NK-92 (cell line): ENCODE measurements around the gene THUMPD1.
"Not testable (repeated sequence)": the region's sequence is repeated elsewhere in the genome, so short reads cannot be mapped to it uniquely, and the experiment has no call there.

Experiments
- DNase-seq: peaks from one replicate; lab custom pipeline; 2025; ENCODE audit not compliant: unreplicated experiment; lab: John Stamatoyannopoulos, UW

THUMPD1 gene

DNA sequence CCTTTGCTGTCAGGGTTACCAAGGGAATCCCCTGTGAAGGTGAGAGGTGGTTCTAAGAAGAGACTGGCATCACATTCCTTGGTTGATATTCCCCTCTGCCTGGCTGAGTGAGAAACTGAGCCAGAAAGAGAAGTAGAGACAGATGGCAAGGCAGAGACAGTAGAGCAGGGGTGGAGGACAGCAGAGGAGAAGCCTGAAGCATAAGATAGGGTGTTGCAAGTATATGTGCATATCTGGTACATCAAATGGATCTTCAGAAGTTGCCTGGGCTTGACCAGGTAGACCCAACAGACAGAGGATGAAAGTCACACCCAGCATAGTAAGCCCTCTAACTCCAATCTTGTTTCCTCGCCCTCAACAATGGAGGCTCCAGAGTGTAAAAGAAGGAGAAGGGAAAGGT is 7.9 kb upstream of the THUMPD1 start:
- DNase-seq = no peak

DNA sequence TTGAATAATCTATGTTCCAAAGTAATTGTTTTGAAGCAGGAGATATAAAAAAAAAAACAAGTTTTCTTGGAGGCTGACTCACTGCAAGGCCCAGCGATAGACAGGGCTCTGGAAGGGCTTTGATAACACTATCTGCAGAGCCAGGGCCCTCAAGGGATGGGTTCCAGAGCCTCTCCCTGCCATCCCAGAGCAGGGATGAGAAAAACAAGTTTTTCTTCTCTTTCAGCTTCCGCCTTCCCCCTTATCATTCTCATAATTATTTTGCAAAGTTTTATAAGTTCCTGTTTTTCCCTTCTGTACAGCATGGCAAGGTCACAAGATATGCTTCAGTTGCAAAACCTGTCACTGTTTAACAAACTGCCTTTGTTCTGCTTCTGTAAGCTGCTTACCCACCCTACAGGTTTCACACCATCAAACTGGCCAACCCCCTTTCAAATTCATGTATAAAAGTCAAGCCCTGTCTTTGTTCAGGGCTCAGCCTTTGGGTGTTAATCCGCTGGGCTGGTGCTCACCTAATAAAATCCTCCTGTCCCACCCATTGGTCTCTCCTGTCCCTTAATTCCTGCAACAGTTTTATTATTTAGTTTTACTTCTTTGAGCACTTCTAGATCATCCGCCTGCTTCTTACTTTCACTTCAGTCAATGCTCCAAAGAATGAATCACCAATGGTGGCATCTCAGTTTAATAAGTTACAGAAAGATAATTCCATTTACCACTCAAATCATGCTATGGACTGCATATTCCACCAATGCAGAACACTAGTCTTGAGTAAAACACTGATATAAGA is 5.6 kb upstream of the THUMPD1 start:
- no peak for DNase-seq

DNA sequence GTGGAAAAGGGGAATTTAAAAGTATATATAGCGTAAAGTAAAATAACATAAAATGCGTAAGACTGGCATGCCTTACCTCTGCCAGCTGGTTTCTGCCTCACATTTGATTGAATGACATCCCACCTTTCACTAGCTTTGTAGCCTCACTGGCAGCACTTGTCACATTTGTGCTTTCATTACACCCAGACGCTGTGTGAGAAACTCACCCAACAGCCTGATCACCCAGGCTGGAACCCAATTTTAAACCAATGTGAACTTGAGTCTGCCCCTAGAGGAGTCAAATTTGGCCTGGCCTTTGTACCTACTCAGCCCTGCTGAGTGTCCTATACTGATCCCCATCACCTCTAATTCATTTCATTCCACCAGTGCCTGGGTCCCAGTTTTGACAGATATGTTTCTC is 4.8 kb upstream of the THUMPD1 start:
- no peak for DNase-seq

DNA sequence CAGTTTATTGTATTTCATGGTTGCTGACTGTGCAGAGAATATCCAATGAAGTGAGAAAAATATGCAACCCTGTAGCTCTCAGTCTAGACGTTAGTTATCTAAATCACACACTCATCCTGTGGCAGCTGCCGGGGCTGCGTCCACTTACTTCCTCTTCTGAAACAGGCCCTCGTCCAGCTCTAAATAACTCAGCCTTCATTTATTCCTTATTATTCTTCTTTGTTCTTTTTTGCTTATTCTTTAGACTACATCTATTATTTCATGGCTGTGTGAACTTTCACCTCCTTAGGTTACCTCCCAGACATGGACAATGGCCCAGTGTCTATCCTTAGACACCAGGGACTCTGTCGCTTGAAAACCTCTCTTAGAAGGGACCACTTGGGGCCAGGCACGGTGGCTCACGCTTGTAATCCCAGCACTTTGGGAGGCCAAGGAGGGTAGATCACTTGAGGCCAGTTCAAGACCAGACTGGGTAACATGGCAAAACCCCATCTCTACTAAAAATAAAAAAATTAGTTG is 3.4 kb upstream of the THUMPD1 start:
- DNase-seq = no peak

DNA sequence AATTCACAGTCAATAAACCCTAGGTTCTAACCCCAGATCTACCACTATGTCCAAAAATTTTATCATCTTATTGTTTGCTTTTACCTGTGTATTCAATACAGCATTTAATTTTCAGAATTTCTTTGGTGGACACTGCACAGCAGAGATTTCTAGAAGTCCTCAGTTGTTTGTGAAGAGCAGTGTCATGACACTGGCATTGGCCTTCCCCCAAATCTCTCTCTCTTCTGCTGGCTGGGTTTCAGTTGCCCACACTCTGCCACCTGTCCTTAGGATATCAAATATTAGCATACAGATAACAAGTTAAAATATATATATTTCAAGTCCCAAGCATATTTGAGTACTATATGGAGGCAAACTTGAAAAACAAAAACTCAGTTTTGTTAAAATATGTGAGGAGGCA is 2.0 kb upstream of the THUMPD1 start:
- no peak for DNase-seq

DNA sequence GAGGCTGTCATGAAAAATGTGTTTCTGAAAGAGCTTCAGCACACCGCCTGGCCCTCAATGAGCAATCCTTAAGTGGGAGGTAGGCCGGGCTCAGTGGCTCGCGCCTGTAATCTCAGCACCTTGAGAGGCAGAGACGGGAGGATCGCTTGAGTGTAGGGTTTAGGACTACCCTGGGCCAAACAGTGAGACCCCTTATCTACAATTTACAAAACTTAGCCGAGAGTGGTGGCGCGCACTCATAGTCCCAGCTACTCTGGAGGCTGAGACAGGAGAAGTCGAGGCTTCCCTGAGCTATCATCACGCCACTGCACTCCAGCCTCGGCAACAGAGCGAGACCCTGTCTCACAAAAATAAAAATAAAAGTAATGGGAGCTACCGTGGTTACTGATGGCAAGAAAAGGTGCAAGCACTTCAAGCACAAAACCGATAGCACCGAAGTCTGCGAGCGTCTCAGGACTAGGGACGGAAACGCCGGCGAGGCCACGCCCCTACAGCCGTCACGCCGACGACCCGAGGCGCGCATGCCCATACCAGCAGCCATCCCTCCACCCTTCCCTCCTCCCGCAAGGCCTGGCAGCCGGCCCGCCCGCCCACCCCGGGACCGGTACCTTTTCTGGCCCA is 607 bp downstream of the THUMPD1 start:
- peak; percentile 15 for DNase-seq

DNA sequence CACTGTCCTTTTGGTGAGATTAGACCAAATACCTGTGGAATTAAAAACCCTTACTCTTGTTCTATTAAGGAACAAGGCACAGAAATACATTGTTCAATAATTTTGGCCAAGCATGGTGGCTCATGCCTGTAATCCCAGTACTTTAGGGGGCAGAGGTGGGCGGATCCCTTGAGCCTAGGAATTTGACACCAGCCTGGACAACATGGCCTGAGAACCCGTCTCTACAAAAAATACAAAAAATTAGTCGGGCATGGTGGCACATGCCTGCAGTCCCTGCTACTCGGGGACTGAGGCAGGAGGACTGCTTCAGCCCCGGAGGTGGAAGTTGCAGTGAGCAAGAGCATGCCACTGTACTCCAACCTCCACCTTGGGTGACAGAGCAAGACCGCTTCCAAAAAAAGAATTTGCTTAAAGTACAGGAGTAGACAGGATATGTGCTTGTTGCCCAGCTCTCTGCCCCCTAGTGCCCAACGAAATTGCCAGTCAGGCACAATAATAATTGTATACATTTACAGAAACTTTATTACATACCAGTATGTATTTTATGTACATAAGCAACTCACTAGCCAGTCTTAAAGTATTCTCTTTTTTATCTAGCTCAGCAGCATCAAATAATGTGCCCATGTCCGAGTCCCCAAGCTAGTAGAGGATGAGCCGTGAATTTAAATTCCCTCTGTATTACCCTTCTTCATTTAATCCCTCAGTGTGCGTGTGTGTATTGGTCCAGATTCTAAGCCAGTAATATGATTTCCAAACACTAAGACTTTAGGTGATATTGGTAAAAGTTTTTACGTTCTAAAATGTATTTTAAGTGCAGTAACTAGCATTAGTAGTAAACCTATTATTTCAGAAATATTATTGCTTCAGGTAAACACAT is 1.4 kb downstream of the THUMPD1 start:
- DNase-seq = no peak

DNA sequence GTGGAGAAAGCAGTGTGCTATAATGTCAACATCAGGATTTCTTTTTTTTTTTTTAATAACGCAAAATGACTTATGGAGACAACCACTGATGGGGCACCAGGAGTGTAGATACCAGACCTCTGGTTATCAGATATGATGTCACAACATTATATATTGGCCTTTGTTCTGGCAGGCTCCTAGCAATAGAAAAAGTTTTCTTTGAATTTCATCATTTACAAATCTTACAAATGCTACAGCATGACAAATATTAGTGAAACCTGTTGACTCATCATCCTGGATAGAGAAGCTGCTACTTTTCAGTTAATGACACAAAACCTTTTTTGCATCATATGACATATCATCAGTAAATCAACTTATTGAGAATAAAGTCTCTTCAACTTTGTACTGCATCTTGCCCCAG is 6.1 kb downstream of the THUMPD1 start:
- DNase-seq = no peak

DNA sequence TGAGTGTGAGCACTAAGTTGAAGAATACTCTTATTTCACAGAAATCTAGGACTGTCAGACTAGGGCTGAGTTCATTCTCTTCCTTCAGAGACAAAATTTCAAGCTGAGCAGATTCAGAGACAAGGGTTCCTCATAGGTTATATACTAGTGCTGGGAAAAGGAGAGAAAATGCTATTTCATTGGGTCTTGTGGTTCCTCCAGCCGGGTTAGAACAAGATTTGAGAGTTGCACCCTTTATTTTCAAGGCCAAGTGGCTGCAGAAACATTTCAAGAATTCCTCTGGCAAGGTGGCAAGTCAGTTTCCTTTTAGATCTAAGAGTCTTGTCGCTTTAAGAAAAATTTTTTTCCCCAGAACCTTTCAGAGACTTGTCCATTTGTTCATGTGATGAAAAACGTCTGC is 6.8 kb downstream of the THUMPD1 start:
- DNase-seq = no peak

DNA sequence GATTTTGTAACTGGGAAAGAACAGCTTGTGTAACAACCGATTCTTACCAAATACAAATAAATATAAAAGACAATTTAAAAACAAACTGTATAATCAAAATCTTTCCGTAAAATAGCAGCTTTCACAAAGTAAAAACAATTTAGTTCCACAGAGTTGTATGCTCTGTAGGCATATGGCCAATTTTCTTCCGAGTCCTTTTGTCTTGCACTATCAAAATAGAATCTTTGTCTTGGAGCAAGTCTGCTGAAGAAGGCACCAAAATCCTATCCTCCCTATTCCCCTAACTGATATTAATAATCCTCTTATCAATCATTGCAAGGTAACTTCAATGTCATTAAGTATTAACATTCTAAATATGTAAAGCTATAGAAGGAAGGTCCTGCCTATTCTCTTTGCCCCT is 7.6 kb downstream of the THUMPD1 start:
- DNase-seq = no peak

DNA sequence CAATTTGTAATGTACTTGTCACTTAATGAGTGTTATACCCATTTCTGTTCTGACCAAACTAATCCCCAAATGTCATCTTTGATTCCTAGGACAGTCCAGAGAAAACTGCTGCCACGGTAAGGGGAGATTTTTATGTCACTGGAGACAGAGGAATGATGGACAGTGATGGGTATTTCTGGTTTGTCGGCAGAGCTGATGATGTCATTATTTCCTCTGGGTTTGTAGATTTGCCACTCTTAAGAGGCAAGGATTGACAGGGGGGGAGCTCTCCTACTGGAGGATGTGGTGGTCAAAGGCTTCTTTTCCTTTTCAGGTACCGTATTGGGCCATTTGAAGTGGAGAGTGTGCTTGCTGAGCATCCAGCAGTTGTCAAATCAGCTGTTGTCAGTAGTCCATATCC is 12.5 kb downstream of the THUMPD1 start:
- DNase-seq = no peak

DNA sequence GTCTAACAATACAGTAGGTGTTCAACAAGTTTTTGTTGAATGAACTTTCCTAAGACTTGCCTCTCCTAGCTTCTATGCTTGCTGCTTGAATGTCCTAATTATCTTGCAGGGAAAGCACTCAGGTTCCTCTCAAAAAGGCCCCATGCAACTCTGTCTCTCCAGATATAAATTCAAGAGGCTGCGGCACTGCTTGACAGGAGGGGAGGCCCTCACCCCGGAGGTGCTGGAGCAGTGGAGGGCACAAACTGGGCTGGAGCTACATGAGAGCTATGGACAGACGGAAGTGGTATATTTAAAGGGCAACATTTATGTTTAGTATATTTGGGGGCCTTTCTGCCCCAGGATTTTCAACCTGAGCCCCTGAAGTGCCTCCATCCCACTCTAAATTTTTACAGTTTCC is 14.4 kb downstream of the THUMPD1 start:
- no peak for DNase-seq

DNA sequence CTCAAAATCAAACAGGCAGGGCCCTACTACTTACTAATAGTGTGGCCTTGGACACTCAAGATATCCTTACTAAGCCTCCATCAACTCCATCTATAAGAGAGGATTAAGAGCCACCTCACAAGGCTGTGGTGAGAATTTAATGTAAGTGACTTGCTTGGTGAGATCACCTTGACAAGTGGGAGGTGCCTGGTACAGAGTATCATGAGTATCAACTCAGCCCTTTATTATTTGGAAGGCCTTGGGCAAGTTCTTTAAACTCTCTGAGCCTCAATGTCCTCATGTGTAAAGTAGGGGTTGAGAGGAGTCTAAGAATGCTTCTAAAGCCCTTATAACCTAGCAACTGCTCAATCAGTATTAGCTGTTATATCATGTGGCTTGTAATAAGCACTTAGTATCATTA is 15.0 kb downstream of the THUMPD1 start:
- DNase-seq = no peak

DNA sequence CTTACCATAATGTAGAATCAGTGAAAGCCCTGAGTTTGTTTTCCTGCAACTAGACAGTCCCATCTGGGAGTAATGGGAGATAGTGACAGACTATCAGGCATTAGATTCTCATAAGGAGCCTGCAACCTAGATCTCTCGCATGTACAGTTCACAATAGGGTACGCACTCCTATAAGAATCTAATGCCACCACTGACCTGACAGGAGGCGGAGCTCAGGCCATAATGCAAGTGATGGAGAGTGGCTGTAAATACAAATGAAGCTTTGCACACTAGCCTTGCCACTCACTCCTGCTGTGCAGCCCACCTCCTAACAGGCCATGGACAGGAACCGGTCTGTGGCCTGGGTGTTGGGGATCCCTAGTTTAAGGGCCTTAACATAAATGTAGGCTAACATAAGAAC is 21.4 kb downstream of the THUMPD1 start:
- DNase-seq = no peak

DNA sequence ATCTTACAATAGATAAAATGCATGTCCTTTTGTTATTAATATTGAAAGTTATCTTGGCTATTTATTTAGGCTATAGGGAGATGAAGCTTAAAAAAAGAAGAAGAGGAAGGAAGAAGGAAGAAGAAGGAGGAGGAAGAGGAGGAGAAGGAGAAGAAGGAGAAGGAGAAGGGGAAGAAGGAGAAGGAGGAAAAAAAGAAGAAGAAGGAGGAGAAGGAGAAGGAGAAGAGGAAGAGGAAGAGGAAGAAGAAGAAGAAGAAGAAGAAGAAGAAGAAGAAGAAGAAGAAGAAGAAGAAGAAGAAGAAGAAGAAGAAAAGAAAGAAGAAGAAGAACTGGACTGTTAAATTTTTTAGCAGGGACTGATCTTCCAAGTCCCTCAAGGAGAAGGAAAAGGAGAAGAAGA is 23.9 kb downstream of the THUMPD1 start:
- DNase-seq = not testable (repeated sequence)

DNA sequence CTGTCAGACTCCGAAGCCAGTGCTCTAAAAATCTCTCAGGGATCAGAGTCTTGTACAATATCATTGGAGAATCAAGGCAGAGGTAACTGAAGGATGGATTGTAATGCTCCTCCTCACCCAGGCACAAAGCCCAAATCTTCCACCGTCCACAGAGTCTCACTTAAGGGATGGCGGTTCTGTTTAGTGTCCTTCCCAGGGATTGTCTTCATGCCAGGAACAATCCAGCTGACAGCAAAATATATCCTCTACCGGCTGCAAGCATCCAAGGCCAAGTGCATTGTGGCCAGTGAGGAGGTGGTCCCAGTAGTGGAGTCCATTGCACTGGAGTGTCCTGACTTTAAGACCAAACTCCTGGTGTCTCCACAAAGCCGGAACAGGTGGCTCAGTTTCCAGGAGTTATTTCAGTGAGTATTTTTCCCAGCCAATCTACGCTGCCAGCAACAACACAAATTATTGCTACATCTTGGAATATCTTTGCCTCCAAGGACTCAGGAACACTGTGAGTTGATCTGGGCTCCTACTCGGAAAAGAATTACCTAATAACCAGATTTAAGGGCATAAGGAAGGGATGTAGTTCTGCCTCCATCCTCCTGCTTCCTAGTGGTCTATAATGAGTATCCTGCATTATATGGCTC is 30.2 kb downstream of the THUMPD1 start:
- DNase-seq = no peak

DNA sequence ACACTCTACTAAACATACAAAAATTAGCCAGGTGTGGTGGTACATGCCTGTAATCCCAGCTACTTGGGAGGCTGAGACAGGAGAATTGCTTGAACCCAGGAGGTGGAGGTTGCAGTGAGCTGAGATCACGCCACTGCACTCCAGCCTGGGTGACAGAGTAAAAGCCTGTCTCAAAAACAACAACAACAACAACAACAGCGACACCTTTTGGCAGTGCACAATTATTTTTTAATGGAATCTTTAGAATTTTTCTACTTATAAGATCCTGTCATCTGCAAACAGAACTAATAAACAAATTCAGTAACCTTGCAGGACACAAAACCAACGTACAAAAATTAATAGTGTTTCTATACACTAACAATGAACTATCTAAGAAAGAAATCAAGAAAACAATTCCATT is 33.5 kb downstream of the THUMPD1 start:
- DNase-seq = not testable (repeated sequence)

DNA sequence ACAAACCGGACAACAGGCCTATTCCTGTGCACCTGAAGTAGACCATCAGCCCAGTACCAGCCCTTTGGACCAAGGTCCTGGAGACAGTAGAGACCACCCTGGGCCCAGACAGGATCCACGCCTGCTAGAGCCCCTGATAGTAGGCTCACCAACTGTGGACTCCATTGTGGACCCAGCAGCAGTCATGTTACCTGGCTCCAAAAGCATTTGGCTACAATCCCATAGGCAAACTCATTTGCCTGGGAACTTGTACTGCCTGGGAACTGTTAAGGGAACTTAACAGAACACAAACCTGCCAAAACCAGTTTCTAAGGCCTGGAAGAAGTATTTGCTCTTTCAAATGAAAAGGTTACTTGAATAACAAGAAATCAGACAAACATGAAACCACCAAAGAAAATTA is 34.2 kb downstream of the THUMPD1 start:
- DNase-seq = no peak

DNA sequence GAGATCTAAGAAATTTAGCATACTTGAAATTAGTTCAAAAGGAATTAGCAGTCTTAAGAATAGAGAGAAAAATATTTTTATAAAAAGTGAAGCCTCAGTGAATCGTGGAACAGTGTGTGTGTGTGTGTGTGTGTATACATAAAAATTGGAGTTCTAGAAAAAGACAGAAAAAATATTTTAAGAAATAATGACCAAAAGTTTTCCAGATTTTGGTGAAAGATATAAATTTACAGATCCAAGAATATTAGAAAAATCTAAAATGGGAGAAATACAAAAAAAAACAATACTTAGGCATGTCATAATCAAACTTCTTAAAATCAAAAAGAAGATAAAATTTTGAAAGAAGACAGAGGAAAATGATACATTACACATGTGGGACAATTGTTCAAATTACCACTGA is 35.6 kb downstream of the THUMPD1 start:
- DNase-seq = not testable (repeated sequence)

DNA sequence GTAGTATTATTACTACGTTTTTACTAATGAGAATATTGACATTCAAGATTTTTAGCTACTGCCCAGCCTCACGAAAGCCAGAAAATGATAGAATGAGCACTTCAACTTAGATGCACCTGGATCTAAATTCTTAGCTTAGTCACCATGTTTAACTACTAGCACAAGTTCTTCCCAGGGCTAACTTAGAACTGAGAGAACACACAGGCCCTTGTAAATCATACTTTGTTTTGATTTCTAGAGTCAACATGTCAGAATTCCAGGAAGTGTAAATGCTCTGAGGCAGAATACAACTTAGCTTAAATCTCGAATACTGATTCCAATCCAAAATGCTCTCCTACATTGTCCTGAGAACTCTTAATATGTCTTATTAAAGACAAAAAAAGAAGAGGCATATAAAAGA is 37.3 kb downstream of the THUMPD1 start:
- DNase-seq = no peak

DNA sequence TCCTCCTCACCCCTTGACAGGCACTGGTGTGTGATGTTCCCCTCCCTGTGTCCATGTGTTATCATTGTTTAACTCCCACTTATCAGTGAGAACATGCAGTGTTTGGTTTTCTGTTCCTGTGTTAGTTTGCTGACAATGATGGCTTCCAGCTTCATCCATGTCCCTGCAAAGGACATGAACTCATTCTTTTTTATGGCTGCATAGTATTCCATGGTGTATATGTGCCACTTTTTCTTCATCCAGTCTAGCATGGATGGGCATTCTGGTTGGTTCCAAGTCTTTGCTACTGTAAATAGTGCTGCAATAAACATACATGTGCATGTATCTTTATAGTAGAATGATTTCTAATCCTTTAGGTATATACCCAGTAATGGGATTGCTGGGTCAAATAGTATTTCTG is 39.9 kb downstream of the THUMPD1 start:
- DNase-seq = not testable (repeated sequence)
